Measurements from ENCODE around the gene SHISA6.

SHISA6 gene

GRCh38 chr17:11553135-11553534, 312.1 kb downstream of the SHISA6 start:
- Histone ChIP-seq H3K4me3 (ENCODE audit: low read depth in 1 of 2, low read length in 1 of 2) (no peak overlapping the region), H3K4me1 (ENCODE audit: control insufficient read depth in 1 of 2, insufficient read depth in 1 of 2, low read depth in 1 of 2, low read length in 1 of 2) (no peaks in the 10 kb centered on the region), H3K36me3 (no peaks in the 10 kb centered on the region), H3K9me3 (no peaks in the 10 kb centered on the region), H3K27me3 (no peaks in the 10 kb centered on the region), H3K27ac (no peak overlapping the region)
- no peak for TF ChIP-seq CTCF (IDR thresholded peaks at IDR 0.05)

GRCh38 chr17:11554042-11554441, 313.0 kb downstream of the SHISA6 start:
- H3K27ac ChIP-seq, result no peak overlapping the region
- H3K4me1 ChIP-seq (ENCODE audit: control insufficient read depth in 1 of 2, insufficient read depth in 1 of 2, low read depth in 1 of 2, low read length in 1 of 2), result no peaks in the 10 kb centered on the region
- H3K9me3 ChIP-seq, result no peaks in the 10 kb centered on the region
- H3K36me3 ChIP-seq, result no peaks in the 10 kb centered on the region
- no peak overlapping the region for H3K4me3 ChIP-seq (ENCODE audit: low read depth in 1 of 2, low read length in 1 of 2)
- no peaks in the 10 kb centered on the region for H3K27me3 ChIP-seq
- no peak for TF ChIP-seq CTCF (IDR thresholded peaks at IDR 0.05)

DNA sequence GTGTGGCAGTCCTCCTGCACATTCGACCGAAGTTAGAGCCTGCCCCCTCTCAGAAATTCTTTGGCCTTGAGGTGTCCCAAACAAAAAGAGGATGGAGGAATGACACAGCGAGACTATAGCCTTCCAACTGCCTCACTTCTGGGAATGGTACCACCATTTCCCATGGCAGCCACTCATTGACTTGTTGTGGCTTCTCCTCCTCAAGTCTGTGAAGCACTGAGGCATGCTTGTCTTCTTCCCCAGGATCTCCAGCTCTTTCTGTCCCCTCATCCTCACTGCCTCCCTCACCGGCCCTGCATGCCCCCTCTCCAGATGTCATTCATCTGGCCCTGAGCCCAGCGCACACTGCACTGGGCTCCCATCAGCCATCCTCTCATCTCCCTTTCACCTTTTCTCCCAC, 313.5 kb downstream of the SHISA6 start:
- H3K4me3 ChIP-seq (ENCODE audit: low read depth in 1 of 2, low read length in 1 of 2), result no peak overlapping the region
- H3K36me3 ChIP-seq, result no peaks in the 10 kb centered on the region
- no peaks in the 10 kb centered on the region for H3K4me1 ChIP-seq (ENCODE audit: control insufficient read depth in 1 of 2, insufficient read depth in 1 of 2, low read depth in 1 of 2, low read length in 1 of 2)
- H3K9me3 ChIP-seq, result no peaks in the 10 kb centered on the region
- H3K27me3 ChIP-seq, result no peaks in the 10 kb centered on the region
- TF ChIP-seq CTCF (IDR thresholded peaks at IDR 0.05), result no peak
- H3K27ac ChIP-seq, result no peak overlapping the region

- TF ChIP-seq CTCF (IDR thresholded peaks at IDR 0.05), result no peak
- Histone ChIP-seq H3K27ac (no peak overlapping the region), H3K36me3 (no peaks in the 10 kb centered on the region)
These were observed 314.5 kb downstream of the SHISA6 start for GRCh38 chr17:11555530-11555929.

GRCh38 chr17:11557727-11558452, 316.9 kb downstream of the SHISA6 start:
- H3K36me3 ChIP-seq, result no peaks in the 10 kb centered on the region
- H3K4me1 ChIP-seq (ENCODE audit: control insufficient read depth in 1 of 2, insufficient read depth in 1 of 2, low read depth in 1 of 2, low read length in 1 of 2), result no peaks in the 10 kb centered on the region
- H3K27me3 ChIP-seq, result no peaks in the 10 kb centered on the region
- no peaks in the 10 kb centered on the region for H3K9me3 ChIP-seq
- H3K4me3 ChIP-seq (ENCODE audit: low read depth in 1 of 2, low read length in 1 of 2), result no peak overlapping the region
- TF ChIP-seq CTCF (IDR thresholded peaks at IDR 0.05), result no peak
- no peak overlapping the region for H3K27ac ChIP-seq

More at GRCh38 chr17:11555530-11555929, 314.5 kb downstream of the SHISA6 start:
- Histone ChIP-seq H3K9me3 (no peaks in the 10 kb centered on the region), H3K27me3 (no peaks in the 10 kb centered on the region), H3K4me1 (ENCODE audit: control insufficient read depth in 1 of 2, insufficient read depth in 1 of 2, low read depth in 1 of 2, low read length in 1 of 2) (no peaks in the 10 kb centered on the region), H3K4me3 (ENCODE audit: low read depth in 1 of 2, low read length in 1 of 2) (no peak overlapping the region)

All from neutrophil (primary cell).